PC-9 (cell line): Measurements from ENCODE around the gene C1QTNF1. TPM values are rescaled to one million over a fixed set of nuclear protein-coding genes. Genes with fewer than 3 reads are reported as not detected.
"Not testable (repeated sequence)": the region's sequence is repeated elsewhere in the genome, so short reads cannot be mapped to it uniquely, and the experiment has no call there.

Experiments
- BruUV-seq: library from RNA; stranded (reverse); fragments of 400-500 nt; replicated peaks from 2 replicates; lab custom pipeline; 2021; lab: Mats Ljungman, UMichigan
- CTCF ChIA-PET: fragments of 300-600 bp; sonication (Branson Sonifier 250); formaldehyde crosslinking; loops from one replicate; lab custom pipeline; 2022; ENCODE audit warnings: antibody characterized with exemption; lab: Charles Lee
- POLR2A ChIA-PET: fragments of 300-600 bp; sonication (Branson Sonifier 250); formaldehyde crosslinking; loops from one replicate; lab custom pipeline; 2022; ENCODE audit warnings: antibody characterized with exemption; ENCODE audit not compliant: unreplicated experiment; lab: Charles Lee
- DNase-seq, 2 experiments: peaks; one replicate each; pipeline versions ENCODE4 v3.0.0 to v3.0.0-alpha.2; 2015 to 2022; ENCODE audit warnings: mixed read lengths in 1 of 2
- H2AFZ ChIP-seq: fragments of 200-600 bp; sonication (generic); 2 replicates; pipeline ENCODE4 v1.8.1; 2017; ENCODE audit warnings: antibody characterized with exemption
- H3F3A ChIP-seq: fragments of 200-600 bp; sonication (generic); 2 replicates; pipeline ENCODE4 v1.8.1; 2017; ENCODE audit warnings: antibody characterized with exemption, mild to moderate bottlenecking, low read depth; ENCODE audit not compliant: insufficient read depth
- H3K27ac ChIP-seq: fragments of 200-600 bp; sonication (generic); 2 replicates; pipeline ENCODE4 v1.6.1; 2016; ENCODE audit warnings: mixed run types
- H3K27me3 ChIP-seq: fragments of 200-600 bp; sonication (generic); 2 replicates; pipeline ENCODE4 v1.6.1; 2016; ENCODE audit warnings: low read depth, mixed run types; ENCODE audit not compliant: insufficient read depth
- H3K36me3 ChIP-seq: fragments of 200-600 bp; sonication (generic); 2 replicates; pipeline ENCODE4 v1.6.1; 2016; ENCODE audit warnings: low read depth, mixed run types
- H3K4me1 ChIP-seq: fragments of 200-600 bp; sonication (generic); replicated peaks from 2 replicates; pipeline ENCODE4 v1.6.1; 2016; ENCODE audit warnings: mixed run types; ENCODE audit not compliant: insufficient read depth
- H3K4me2 ChIP-seq: fragments of 200-600 bp; sonication (generic); 2 replicates; pipeline ENCODE4 v1.6.1; 2017; ENCODE audit warnings: mixed run types
- H3K4me3 ChIP-seq: fragments of 200-600 bp; sonication (generic); 2 replicates; pipeline ENCODE4 v1.6.1; 2016; ENCODE audit warnings: mixed run types
- H3K79me2 ChIP-seq: fragments of 200-600 bp; sonication (generic); 2 replicates; pipeline ENCODE4 v1.6.1; 2017; ENCODE audit warnings: low read depth, mixed run types
- H3K9me2 ChIP-seq: fragments of 200-600 bp; sonication (generic); 2 replicates; pipeline ENCODE4 v1.8.1; 2017; ENCODE audit warnings: mild to moderate bottlenecking; ENCODE audit not compliant: insufficient read depth
- H3K9me3 ChIP-seq: fragments of 200-600 bp; sonication (generic); 2 replicates; pipeline ENCODE4 v1.8.1; 2016; ENCODE audit warnings: low read depth; ENCODE audit not compliant: insufficient read depth
- H4K20me1 ChIP-seq: fragments of 200-600 bp; sonication (generic); 2 replicates; pipeline ENCODE4 v1.8.1; 2017; ENCODE audit not compliant: insufficient read depth
- EZH2 ChIP-seq: fragments of 200-600 bp; sonication (generic); IDR thresholded peaks from 2 replicates; pipeline ENCODE4 v1.8.0; 2017; ENCODE audit warnings: antibody characterized with exemption, low read depth
- intact Hi-C: fragments of 100-400 bp; cut with micrococcal nuclease; formaldehyde crosslinking; loops from one replicate; pipeline ENCODE4 v1.10.0; 2022; ENCODE audit not compliant: unreplicated experiment
- total RNA-seq: library from RNA; stranded (reverse); gene quantifications from 2 replicates; pipeline ENCODE4 v1.2.3, GENCODE V29; 2021
- TF ChIP-seq, protein P1 (sequence below): fragments of 200-600 bp; sonication (generic); conservative IDR thresholded peaks from 2 replicates; pipeline ENCODE4 v1.6.1; 2017; ENCODE audit warnings: mixed run types, antibody characterized with exemption, mild to moderate bottlenecking, moderate library complexity

C1QTNF1 gene
- total RNA-seq, 1 experiment from 2014 or later, result 3.4 TPM

DNA sequence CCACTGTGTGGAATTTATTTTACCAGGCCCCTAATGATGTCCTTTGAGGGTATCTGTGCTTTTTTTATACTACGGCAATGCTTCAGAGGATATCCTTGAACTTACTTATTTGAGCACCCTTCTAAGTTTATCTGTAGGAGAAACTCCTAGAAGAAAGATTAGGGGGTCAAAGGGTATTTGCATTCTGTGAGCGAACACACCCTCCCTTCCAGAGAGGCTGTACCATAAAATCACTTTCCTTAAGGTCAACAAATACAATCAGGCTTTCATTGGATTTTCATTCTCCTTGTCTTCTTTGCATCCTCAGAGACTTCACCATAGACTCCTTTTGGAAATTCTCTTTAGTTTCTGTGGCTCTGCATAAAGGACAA is 4.7 kb upstream of the C1QTNF1 start:
- Histone ChIP-seq H3K4me1 (peaks cover 47% of the 10 kb centered on the region), H3F3A (peaks cover 22% of the 10 kb centered on the region; the same call in 1 of the 2 replicates), H3K4me2 (no peak overlapping the region), H3K27ac (no peak overlapping the region), H4K20me1 (no peaks in the 10 kb centered on the region), H3K9me3 (no peaks in the 10 kb centered on the region; the same call in 1 of the 2 replicates), H3K27me3 (no peaks in the 10 kb centered on the region), H2AFZ (no peak overlapping the region), H3K79me2 (no peaks in the 10 kb centered on the region), H3K9me2 (no peaks in the 10 kb centered on the region), H3K4me3 (no peak overlapping the region), H3K36me3 (no peaks in the 10 kb centered on the region; the same call in 1 of the 2 replicates)
- TF ChIP-seq, protein P1, sequence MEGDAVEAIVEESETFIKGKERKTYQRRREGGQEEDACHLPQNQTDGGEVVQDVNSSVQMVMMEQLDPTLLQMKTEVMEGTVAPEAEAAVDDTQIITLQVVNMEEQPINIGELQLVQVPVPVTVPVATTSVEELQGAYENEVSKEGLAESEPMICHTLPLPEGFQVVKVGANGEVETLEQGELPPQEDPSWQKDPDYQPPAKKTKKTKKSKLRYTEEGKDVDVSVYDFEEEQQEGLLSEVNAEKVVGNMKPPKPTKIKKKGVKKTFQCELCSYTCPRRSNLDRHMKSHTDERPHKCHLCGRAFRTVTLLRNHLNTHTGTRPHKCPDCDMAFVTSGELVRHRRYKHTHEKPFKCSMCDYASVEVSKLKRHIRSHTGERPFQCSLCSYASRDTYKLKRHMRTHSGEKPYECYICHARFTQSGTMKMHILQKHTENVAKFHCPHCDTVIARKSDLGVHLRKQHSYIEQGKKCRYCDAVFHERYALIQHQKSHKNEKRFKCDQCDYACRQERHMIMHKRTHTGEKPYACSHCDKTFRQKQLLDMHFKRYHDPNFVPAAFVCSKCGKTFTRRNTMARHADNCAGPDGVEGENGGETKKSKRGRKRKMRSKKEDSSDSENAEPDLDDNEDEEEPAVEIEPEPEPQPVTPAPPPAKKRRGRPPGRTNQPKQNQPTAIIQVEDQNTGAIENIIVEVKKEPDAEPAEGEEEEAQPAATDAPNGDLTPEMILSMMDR, result no peak
- TF ChIP-seq EZH2, result no peak
- no TSS peak for BruUV-seq
- intact Hi-C loops, result loop anchor here (1.0 kb wide), 1 partner anchor 23 kb away; no protein-coding TSS in a partner anchor
- POLR2A ChIA-PET, result no interaction called here
- CTCF ChIA-PET, result no interaction called here
- DNase-seq, result no peak

DNA sequence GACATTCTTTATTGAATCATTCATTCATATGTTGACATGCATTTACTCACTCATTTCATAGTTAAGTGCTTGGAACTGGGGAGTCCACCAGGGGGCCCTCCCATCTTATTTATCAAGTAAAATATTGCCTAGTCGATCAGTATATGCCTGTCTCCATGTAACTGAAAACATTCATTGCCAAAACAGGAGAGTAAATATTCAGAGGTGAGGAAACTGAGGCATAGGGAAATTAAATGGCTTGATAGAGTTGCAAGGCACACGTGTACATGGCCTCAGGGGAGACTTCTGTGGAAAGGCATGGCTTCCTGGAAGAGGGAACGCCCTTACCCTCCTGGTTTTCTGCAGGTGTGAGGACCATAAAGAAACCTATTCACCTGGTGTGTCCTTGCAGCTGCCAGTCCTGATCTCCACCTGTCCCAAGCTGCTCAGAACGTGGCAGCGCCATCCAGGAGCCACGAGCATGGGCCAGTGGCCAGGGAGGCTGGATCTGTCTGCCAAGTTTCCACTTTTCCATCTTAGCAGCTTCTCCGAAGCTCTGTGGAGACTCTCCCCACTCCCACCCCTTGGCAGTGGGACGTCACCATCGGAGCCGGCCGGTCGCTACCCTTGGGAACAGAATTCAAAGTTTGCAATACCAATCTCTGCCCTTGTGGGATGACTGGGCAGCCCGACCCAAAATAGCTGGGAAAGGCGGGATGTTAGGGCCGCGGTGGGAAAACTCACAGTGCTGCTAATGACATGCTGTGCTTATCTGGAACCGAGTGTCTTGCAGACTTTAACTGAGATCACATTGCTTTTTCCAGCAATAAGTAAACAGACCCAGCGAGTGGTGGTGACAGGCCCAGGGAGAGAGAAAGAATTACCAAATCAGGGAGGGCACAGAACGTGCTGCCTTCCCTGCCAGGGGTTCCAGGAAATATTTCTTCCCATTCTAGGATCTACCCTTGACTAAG is 4.1 kb upstream of the C1QTNF1 start:
- Histone ChIP-seq H3K4me2 (peak overlapping the region; percentile 40), H3K9me2 (no peaks in the 10 kb centered on the region), H3K79me2 (no peaks in the 10 kb centered on the region), H2AFZ (no peak overlapping the region), H3F3A (peaks cover 22% of the 10 kb centered on the region; the same call in 1 of the 2 replicates), H3K27ac (peak overlapping the region; percentile 49; the same call in 1 of the 2 replicates), H3K4me3 (no peak overlapping the region), H3K9me3 (no peaks in the 10 kb centered on the region), H3K27me3 (no peaks in the 10 kb centered on the region), H3K36me3 (no peaks in the 10 kb centered on the region), H4K20me1 (no peaks in the 10 kb centered on the region), H3K4me1 (peaks cover 50% of the 10 kb centered on the region)
- TF ChIP-seq, protein P1, result peak; percentile 78
- no peak for TF ChIP-seq EZH2
- BruUV-seq, result no TSS peak
- ChIA-PET POLR2A (no interaction called here), CTCF (interaction anchor here (0.6 to 0.7 kb wide), 3 partner anchors 23 to 95 kb away, joined by 3 to 5 read pairs (median 4); no protein-coding TSS in a partner anchor)
- DNase-seq, result peak; percentile 47 to 49
- intact Hi-C loops, result loop anchor here (1.0 kb wide), 1 partner anchor 22 kb away; no protein-coding TSS in a partner anchor

DNA sequence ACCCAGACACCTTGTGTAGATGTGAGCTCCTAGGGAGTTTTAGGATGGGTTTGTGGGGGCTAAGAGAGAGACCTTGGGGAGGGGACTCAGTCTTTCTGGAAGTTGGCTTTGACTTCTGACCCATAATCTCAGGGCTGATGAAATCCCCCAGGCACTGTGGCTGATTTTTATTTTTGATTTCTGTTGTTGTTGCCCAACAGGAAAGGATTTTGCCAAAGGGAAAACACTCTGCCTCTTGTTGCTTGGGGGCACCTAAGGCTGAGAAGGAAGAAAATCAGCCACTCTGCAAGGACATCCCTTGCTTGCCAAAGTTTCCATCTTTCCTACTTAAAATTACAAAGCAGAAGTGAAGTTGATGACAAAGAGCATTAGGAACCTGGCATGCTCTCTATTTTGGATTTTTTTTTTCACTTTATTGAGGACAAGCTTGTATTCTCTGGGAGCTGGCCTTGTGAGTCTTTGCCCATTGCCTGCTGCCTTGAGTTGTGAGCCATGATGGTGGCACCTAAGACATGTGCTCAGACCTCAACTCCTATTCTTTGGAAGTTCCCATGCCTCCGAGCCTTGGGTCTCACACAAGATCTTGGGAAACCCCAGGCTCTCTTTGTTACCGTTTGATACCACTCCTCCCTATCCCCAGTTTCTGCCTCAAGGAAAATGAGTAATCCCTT is 3.2 kb upstream of the C1QTNF1 start:
- intact Hi-C loops, result no loop called here
- H2AFZ ChIP-seq, result no peak overlapping the region
- peak overlapping the region; percentile 40 for H3K4me2 ChIP-seq
- peak overlapping the region; percentile 49; the same call in 1 of the 2 replicates for H3K27ac ChIP-seq
- TF ChIP-seq, protein P1, result no peak
- no peak for TF ChIP-seq EZH2
- no peaks in the 10 kb centered on the region for H3K27me3 ChIP-seq
- peaks cover 22% of the 10 kb centered on the region; the same call in 1 of the 2 replicates for H3F3A ChIP-seq
- peaks cover 58% of the 10 kb centered on the region for H3K4me1 ChIP-seq
- no peaks in the 10 kb centered on the region for H3K9me2 ChIP-seq
- H3K79me2 ChIP-seq, result no peaks in the 10 kb centered on the region
- H4K20me1 ChIP-seq, result no peaks in the 10 kb centered on the region
- DNase-seq, result no peak
- H3K9me3 ChIP-seq, result no peaks in the 10 kb centered on the region
- no peaks in the 10 kb centered on the region for H3K36me3 ChIP-seq
- ChIA-PET POLR2A (interaction anchor here (0.6 kb wide), 1 partner anchor 74 kb away, joined by 6 read pairs; no protein-coding TSS in a partner anchor), CTCF (interaction anchor here (0.6 to 0.7 kb wide), 3 partner anchors 22 to 96 kb away, joined by 3 to 5 read pairs (median 4); no protein-coding TSS in a partner anchor)
- no peak overlapping the region for H3K4me3 ChIP-seq
- no TSS peak for BruUV-seq

DNA sequence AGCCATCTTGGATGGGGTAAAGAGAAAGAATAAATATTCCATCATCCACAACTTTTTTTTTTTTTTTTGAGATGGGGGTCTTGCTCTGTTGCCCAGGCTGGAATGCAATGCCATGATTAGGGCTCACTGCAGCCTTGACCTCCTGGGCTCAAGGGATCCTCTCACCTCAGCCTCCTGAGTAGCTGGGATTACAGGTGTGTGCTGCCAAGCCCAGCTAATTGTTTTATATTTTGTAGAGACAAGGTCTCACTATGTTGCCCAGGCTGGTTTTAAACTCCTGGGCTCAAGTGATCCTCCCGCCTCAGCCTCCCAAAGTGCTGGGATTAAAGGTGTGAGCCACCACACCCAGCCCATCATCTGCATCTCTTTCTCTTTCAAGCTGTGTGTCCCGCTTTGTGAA is 2.0 kb upstream of the C1QTNF1 start:
- DNase-seq, H3K9me3 ChIP-seq, H3K36me3 ChIP-seq, H2AFZ ChIP-seq, H4K20me1 ChIP-seq, H3K4me3 ChIP-seq, H3K9me2 ChIP-seq, POLR2A ChIA-PET, intact Hi-C loops, H3K27me3 ChIP-seq, H3K4me2 ChIP-seq, H3K27ac ChIP-seq, BruUV-seq, H3K79me2 ChIP-seq: not testable (repeated sequence)
- Histone ChIP-seq H3F3A (peaks cover 20% of the 10 kb centered on the region; the same call in 1 of the 2 replicates), H3K4me1 (peaks cover 64% of the 10 kb centered on the region)
- CTCF ChIA-PET, result interaction anchor here (1.0 kb wide), 1 partner anchor 24 kb away, joined by 4 read pairs; no protein-coding TSS in a partner anchor
